Fibroblast of gingiva (primary cell): ENCODE measurements around the gene SMIM41.

ENCODE experiments used
- DNase-seq: peaks from one replicate; pipeline ENCODE4 v3.0.0-alpha.2; 2011; ENCODE audit warnings: low read depth

The SMIM41 gene

GRCh38 chr12:52050758-52051541 lies 28.6 kb upstream of the SMIM41 start, which contains the start of gene NR4A1:
TSS of gene NR4A1 (plus strand) at chr12:52051442. CDS start at chr12:52054329, 2,887 bp downstream.
- DNase-seq = peak; percentile 98

GRCh38 chr12:52052468-52053186 lies 26.9 kb upstream of the SMIM41 start:
- peak; percentile 52 for DNase-seq

GRCh38 chr12:52053536-52054209 lies 25.8 kb upstream of the SMIM41 start:
- DNase-seq = peak; percentile 63

GRCh38 chr12:52054231-52054832 lies 25.2 kb upstream of the SMIM41 start:
- DNase-seq = no peak

DNA sequence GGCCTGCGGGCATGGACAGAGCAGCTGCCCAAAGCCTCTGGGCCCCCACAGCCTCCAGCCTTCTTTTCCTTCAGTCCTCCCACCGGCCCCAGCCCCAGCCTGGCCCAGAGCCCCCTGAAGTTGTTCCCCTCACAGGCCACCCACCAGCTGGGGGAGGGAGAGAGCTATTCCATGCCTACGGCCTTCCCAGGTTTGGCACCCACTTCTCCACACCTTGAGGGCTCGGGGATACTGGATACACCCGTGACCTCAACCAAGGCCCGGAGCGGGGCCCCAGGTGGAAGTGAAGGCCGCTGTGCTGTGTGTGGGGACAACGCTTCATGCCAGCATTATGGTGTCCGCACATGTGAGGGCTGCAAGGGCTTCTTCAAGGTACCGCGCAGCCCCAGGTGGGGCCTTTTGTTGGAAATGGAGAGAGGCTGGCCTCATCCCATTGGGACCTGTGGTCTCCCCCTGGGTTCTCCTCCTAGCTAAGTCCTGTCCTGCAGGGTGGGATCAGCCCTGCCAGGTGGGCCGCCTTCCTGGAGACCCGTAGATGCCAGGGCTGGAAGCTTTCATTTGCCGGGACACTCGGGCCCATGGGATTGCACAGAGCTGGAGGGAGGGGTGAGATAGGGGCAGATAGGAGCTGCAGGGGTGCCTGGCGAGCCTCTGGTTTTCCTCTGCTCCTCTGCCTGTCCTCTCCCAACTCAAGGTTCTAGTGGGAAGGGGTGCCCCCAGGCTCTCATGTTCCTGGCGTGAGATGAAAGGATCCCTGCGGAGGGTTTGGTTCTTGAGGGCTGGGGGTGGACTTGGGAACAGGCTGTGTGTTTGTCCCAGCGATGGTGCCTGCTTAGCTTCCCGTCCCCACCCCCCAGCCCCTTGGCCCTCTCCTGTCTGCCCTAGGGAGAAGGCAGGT lies 24.4 kb upstream of the SMIM41 start:
- peak; percentile 43 for DNase-seq

DNA sequence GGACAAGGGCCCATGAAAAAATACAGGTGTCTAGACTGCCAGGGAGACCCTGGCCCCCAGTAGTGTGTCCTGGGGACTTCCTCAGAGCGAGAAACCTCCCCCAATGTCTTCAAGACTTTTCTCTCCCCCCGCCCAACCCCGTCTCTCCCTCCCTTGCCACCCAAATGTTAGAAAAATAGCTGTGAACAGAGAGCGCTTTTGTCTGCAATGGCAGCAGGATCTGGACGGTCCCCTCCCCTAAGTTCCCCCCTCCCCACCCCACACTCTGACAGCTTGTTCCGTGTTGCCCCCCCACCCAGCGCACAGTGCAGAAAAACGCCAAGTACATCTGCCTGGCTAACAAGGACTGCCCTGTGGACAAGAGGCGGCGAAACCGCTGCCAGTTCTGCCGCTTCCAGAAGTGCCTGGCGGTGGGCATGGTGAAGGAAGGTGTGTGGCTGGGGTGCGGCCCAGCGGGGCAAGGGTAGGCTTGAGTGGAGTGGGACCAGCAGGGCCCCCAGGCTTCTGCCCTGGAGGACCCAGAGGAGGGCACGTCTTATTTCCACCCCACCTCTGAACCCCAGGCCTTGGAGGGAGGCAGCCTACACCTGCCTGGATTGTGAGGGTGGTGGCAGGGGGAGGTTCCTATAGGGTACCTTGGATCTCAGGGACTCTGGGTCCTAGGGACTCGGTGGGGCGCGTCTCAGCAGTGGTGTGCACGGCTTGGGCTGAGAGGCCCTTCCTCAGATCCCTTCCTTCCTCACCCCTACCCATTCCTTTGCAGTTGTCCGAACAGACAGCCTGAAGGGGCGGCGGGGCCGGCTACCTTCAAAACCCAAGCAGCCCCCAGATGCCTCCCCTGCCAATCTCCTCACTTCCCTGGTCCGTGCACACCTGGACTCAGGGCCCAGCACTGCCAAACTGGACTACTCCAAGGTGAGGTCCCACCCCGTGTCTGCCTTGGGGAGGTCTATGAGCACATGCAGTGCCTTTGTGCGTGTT lies 23.5 kb upstream of the SMIM41 start:
- DNase-seq = peak; percentile 55

- peak; percentile 48 for DNase-seq
Measured at GRCh38 chr12:52056801-52057637, 22.5 kb upstream of the SMIM41 start.

GRCh38 chr12:52057638-52058576 lies 21.6 kb upstream of the SMIM41 start:
- no peak for DNase-seq

GRCh38 chr12:52058631-52059361 lies 20.7 kb upstream of the SMIM41 start:
- DNase-seq = peak; percentile 31

DNA sequence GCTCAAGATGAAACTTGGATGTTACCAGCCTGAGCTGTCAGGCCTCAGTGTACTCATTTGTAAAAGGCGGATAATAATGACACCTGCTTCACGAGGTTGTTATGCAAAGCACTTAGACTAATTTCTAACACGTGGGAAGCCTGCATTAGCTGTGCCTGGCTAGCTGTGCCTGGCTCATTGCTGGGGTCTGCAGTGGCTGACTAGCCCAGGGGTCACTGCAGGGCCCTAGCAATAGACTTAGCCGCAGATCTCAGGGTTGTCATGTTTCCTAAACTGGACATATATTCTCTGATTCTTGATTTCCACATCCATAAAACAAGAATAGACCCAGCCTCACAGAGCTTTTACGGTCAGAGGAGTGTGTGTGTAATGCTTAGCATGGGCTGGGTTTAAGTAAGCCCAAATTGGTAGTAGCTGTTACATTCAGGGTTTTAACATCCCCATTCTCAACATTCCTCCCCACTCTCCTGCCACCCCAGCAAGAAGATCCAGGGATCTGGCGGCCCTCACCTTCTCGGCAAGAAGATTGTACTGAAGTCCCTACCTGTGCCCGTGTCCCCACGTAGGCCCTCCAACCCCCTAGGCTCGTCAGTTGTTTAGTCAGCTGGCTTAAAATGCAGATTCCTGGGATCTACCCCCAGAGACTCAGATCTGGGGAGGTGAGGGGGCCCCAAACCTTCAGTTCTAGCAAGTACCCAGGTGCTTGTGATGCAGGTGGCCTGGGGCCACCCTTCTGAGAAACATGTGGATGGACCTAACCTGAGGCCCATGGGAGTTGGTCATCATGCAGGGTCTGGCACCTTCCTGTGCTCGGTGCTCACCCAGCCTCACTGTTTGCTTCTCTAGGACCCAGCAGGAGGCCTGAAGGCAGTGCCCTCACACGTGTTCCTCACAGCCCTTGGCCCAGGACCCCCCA lies 19.7 kb upstream of the SMIM41 start:
- peak; percentile 46 for DNase-seq

GRCh38 chr12:52060498-52061177 lies 18.9 kb upstream of the SMIM41 start:
- no peak for DNase-seq

DNA sequence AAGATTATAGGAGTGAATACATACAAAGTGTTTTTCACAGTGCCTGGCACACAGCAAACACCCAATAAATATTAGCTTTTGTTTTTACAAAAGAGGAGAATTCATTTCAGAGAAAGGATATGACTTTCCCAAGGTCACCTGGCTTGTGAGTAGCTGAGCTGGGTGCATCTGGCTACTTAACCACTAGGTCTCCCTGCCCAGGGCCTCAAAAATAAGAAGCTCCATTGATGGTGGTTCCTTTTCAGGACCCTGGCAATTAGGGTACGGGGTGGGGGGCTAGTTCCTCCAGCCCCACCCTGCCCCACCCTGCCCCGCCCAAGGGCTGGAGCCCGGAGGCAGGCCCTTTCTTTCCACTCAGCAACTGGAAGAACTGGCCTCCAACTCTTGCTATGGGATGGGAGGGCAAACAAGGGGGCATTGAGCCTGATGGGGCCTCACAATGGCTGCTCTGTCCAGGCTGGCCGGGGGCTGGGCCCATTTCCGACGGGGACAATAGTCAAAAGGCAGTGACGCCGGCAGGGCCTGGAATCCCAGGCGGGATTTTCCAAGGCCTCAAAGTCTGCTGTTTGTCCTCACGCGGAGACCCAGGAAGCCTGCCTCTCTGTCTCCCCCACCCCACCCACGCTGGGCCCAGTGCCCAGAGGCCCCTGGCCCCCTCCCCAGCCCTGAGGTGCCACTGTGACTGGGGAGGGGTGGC lies 17.9 kb upstream of the SMIM41 start:
- no peak for DNase-seq

- DNase-seq = no peak
Measured at GRCh38 chr12:52062167-52063081, 17.1 kb upstream of the SMIM41 start.
